A549 (cell line): ENCODE results near the gene RASA3.

Experiments used
- BCL3 ChIP-seq: fragments of >200 bp; sonication (Bioruptor Twin); formaldehyde crosslinking; IDR thresholded peaks from 3 replicates; pipeline ENCODE4 v1.6.1; 2016
- CTCF ChIP-seq: fragments of >200 bp; sonication (Bioruptor Twin); formaldehyde crosslinking; IDR thresholded peaks from 3 replicates; pipeline ENCODE4 v1.5.1; 2016
- FOSL2 ChIP-seq, 2 experiments: fragments of 450-650 bp in 1 of 2; fragments of >200 bp in 1 of 2; sonication (Bioruptor Twin) in 1 of 2; formaldehyde crosslinking; IDR thresholded peaks; 2 replicates each; pipeline versions ENCODE4 v1.5.0 to v1.6.1; 2016 to 2020; ENCODE audit warnings: mild to moderate bottlenecking in 1 of 2, moderate library complexity in 1 of 2
- HEYL ChIP-seq: fragments of 250-450 bp; sonication (Bioruptor Pico); IDR thresholded peaks from 2 replicates; pipeline ENCODE4 v1.8.0; 2021; ENCODE audit warnings: mild to moderate bottlenecking, moderate library complexity
- KDM1A ChIP-seq: fragments of 200-600 bp; sonication (generic); IDR thresholded peaks from 2 replicates; pipeline ENCODE4 v1.6.1; 2016; ENCODE audit warnings: low read depth, mild to moderate bottlenecking
- MAFK ChIP-seq: fragments of 450-650 bp; IDR thresholded peaks from 2 replicates; pipeline ENCODE4 v1.6.1; 2014; ENCODE audit not compliant: partially characterized antibody
- MAZ ChIP-seq: fragments of 150-350 bp; IDR thresholded peaks from 2 replicates; pipeline ENCODE4 v1.6.1; 2014; ENCODE audit warnings: antibody characterized with exemption, low read depth, low read length, borderline replicate concordance
- PHF8 ChIP-seq: fragments of 200-600 bp; sonication (generic); IDR thresholded peaks from 2 replicates; pipeline ENCODE4 v1.6.1; 2016; ENCODE audit warnings: low read depth, mild to moderate bottlenecking, antibody characterized with exemption, moderate library complexity, borderline replicate concordance
- POLR2A ChIP-seq: IDR thresholded peaks from 2 replicates; pipeline ENCODE4 v1.6.1; 2012; ENCODE audit warnings: mild to moderate bottlenecking, low read length
- RAD21 ChIP-seq, 2 experiments: fragments of >200 bp in 1 of 2; sonication (Bioruptor Twin) in 1 of 2; formaldehyde crosslinking in 1 of 2; IDR thresholded peaks in 1 of 2; conservative IDR thresholded peaks in 1 of 2; 2 replicates in 1 of 2; 3 replicates in 1 of 2; pipeline ENCODE4 v1.6.1; 2012 to 2018; ENCODE audit warnings: inconsistent platforms in 1 of 2
- SMC3 ChIP-seq: fragments of >200 bp; sonication (Bioruptor Twin); formaldehyde crosslinking; IDR thresholded peaks from 3 replicates; pipeline ENCODE4 v1.6.1; 2018; ENCODE audit warnings: inconsistent platforms
- TF ChIP-seq, protein P1 (sequence below): IDR thresholded peaks from 2 replicates; pipeline ENCODE4 v1.6.1; 2012
- TF ChIP-seq, protein P2 (sequence below): IDR thresholded peaks from 2 replicates; pipeline ENCODE4 v1.6.1; 2012
- TF ChIP-seq, protein P3 (sequence below): fragments of >200 bp; sonication (Bioruptor Twin); formaldehyde crosslinking; IDR thresholded peaks from 2 replicates; pipeline ENCODE4 v1.6.1; 2016

- TF ChIP-seq CTCF (no peak), KDM1A (no peak), BCL3 (no peak), FOSL2 (IDR thresholded peaks at IDR 0.05) (no peak), FOSL2 (CRISPR knock-in tag; IDR thresholded peaks at IDR 0.05) (no peak), HEYL (CRISPR knock-in tag) (no peak), PHF8 (no peak), POLR2A (no peak), MAFK (no peak), SMC3 (no peak), RAD21 (conservative IDR thresholded peaks at IDR 0.05 in 1 of 2, IDR thresholded peaks at IDR 0.05 in 1 of 2) (no peak), MAZ (no peak)
- TF ChIP-seq, protein P1, sequence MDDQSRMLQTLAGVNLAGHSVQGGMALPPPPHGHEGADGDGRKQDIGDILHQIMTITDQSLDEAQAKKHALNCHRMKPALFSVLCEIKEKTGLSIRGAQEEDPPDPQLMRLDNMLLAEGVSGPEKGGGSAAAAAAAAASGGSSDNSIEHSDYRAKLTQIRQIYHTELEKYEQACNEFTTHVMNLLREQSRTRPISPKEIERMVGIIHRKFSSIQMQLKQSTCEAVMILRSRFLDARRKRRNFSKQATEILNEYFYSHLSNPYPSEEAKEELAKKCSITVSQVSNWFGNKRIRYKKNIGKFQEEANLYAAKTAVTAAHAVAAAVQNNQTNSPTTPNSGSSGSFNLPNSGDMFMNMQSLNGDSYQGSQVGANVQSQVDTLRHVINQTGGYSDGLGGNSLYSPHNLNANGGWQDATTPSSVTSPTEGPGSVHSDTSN = no peak
- TF ChIP-seq, protein P2, sequence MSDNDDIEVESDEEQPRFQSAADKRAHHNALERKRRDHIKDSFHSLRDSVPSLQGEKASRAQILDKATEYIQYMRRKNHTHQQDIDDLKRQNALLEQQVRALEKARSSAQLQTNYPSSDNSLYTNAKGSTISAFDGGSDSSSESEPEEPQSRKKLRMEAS = no peak
- TF ChIP-seq, protein P3, sequence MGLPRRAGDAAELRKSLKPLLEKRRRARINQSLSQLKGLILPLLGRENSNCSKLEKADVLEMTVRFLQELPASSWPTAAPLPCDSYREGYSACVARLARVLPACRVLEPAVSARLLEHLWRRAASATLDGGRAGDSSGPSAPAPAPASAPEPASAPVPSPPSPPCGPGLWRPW = no peak
Measured at GRCh38 chr13:114023716-114024602, 108.5 kb downstream of the RASA3 start.
